K562 (cell line): ENCODE measurements around the gene EML2. TPM values are rescaled to one million over a fixed set of nuclear protein-coding genes. Genes with fewer than 3 reads are reported as not detected.

Source experiments
- CHAMP1 ChIP-seq: fragments of 450-650 bp; IDR thresholded peaks from 2 replicates; pipeline ENCODE4 v1.6.1; 2016; ENCODE audit warnings: mild to moderate bottlenecking
- DACH1 ChIP-seq: fragments of 450-650 bp; IDR thresholded peaks from 2 replicates; pipeline ENCODE4 v1.6.1; 2018; ENCODE audit not compliant: partially characterized antibody
- E2F6 ChIP-seq, 2 experiments: IDR thresholded peaks; 2 replicates each; pipeline ENCODE4 v1.6.1; 2011; ENCODE audit warnings: borderline replicate concordance in 1 of 2, control low read depth in 1 of 2, low read depth in 1 of 2, low read length in 1 of 2, mild to moderate bottlenecking in 1 of 2, mixed read lengths in 1 of 2, moderate library complexity in 1 of 2; ENCODE audit not compliant: insufficient read depth in 1 of 2, insufficient read length in 1 of 2, poor library complexity in 1 of 2, severe bottlenecking in 1 of 2; ENCODE audit errors: extremely low read depth in 1 of 2
- E2F8 ChIP-seq: fragments of 450-650 bp; IDR thresholded peaks from 2 replicates; pipeline ENCODE4 v1.7.1; 2018; ENCODE audit warnings: mild to moderate bottlenecking, low read depth; ENCODE audit not compliant: partially characterized antibody
- EP300 ChIP-seq: IDR thresholded peaks from 2 replicates; pipeline ENCODE4 v1.6.1; 2012; ENCODE audit warnings: low read length, improper control_type of control experiment
- GTF3C2 ChIP-seq: IDR thresholded peaks from 3 replicates; pipeline ENCODE4 v1.6.1; 2011; ENCODE audit warnings: borderline replicate concordance, mild to moderate bottlenecking, moderate library complexity; ENCODE audit not compliant: insufficient read length; ENCODE audit errors: extremely low read depth
- HDAC2 ChIP-seq: fragments of 450-650 bp; IDR thresholded peaks from 2 replicates; pipeline ENCODE4 v1.6.1; 2016; ENCODE audit warnings: mild to moderate bottlenecking
- MTA3 ChIP-seq: fragments of 450-650 bp; formaldehyde crosslinking; IDR thresholded peaks from 2 replicates; pipeline ENCODE4 v1.6.1; 2017; ENCODE audit warnings: mild to moderate bottlenecking, borderline replicate concordance
- NR0B1 ChIP-seq: fragments of 450-650 bp; IDR thresholded peaks from one replicate; pipeline ENCODE4 v1.6.1; 2018; ENCODE audit warnings: mild to moderate bottlenecking, moderate library complexity; ENCODE audit not compliant: partially characterized antibody
- POLR2H ChIP-seq: IDR thresholded peaks from 2 replicates; pipeline ENCODE4 v1.6.1; 2016; ENCODE audit warnings: missing genetic modification characterization, low read depth, mild to moderate bottlenecking, control low read depth, missing compliant biosample characterization, moderate library complexity
- SMARCC2 ChIP-seq: fragments of 450-650 bp; IDR thresholded peaks from 2 replicates; pipeline ENCODE4 v1.6.1; 2017; ENCODE audit warnings: antibody characterized with exemption, moderate library complexity, mild to moderate bottlenecking, low read depth
- TFAP4 ChIP-seq: sonication (generic); formaldehyde crosslinking; IDR thresholded peaks from 2 replicates; pipeline ENCODE4 v1.8.0; 2022; ENCODE audit warnings: missing genetic modification reagents, mild to moderate bottlenecking, moderate library complexity, borderline replicate concordance
- polyA plus RNA-seq, 8 experiments: library from polyadenylated mRNA; depleted of rRNA in 4 of 8; stranded (reverse) in 5 of 8; unstranded in 3 of 8; fragments of >200 nt; fragmentation: Nextera tagmentation in 2 of 8; fragmentation: Illumina TruSeq in 1 of 8; extraction: Ambion mirVana in 2 of 8; extraction: Trizol in 1 of 8; gene quantifications; 2 replicates each; pipeline versions ENCODE4 v1.2.1 to v1.2.3, GENCODE V29; 2011 to 2014; ENCODE audit warnings: inconsistent platforms in 1 of 8, missing spikeins in 1 of 8
- total RNA-seq, 7 experiments: library from RNA; depleted of rRNA in 6 of 7; stranded (reverse); fragments of >200 nt in 6 of 7; fragmentation: Illumina TruSeq in 2 of 7; extraction: Trizol in 2 of 7; gene quantifications; 2 replicates each; pipeline versions ENCODE4 v1.2.1 to v1.2.3, GENCODE V29; 2011 to 2021; ENCODE audit warnings: low replicate concordance in 1 of 7

The EML2 gene
- total and polyA plus RNA-seq, 9 of the 15 experiments (the other 6 are each of a cell fraction or from before 2014, with no cell fraction given), result 2.6 to 69.6 (median 24.8) TPM

GRCh38 chr19:45643024-45643926 is 4.1 kb upstream of the EML2 start (continued):
- TF ChIP-seq SMARCC2 (no peak), TFAP4 (CRISPR knock-in tag) (peak; percentile 91), E2F8 (peak; percentile 17), POLR2H (tag) (0 out of 2 replicates have a peak, but pooled peaks have one; percentile 45), NR0B1 (no peak), MTA3 (0 out of 2 replicates have a peak, but pooled peaks have one; percentile 43), E2F6 (IDR thresholded peaks at IDR 0.05; ENCODE audit: borderline replicate concordance in 1 of 2, extremely low read depth in 1 of 2, insufficient read depth in 1 of 2, insufficient read length in 1 of 2, low read depth in 1 of 2, low read length in 1 of 2, poor library complexity in 1 of 2, severe bottlenecking in 1 of 2) (peak in 1 of 2 experiments; percentile 20), GTF3C2 (peak; percentile 13), HDAC2 (0 out of 2 replicates have a peak, but pooled peaks have one; percentile 28), DACH1 (peak; percentile 27), CHAMP1 (no peak), EP300 (0 out of 2 replicates have a peak, but pooled peaks have one; percentile 12)
